Rectal smooth muscle tissue (tissue), 1 donor: ENCODE data around the gene LYG1.
"Not testable (repeated sequence)": the region's sequence is repeated elsewhere in the genome, so short reads cannot be mapped to it uniquely, and the experiment has no call there.

Source experiments
- H3K27ac ChIP-seq: one replicate; pipeline ENCODE4 v1.7.0; 2013; ENCODE audit warnings: low read depth, low read length, inconsistent platforms
- H3K27me3 ChIP-seq: one replicate; pipeline ENCODE4 v1.7.0; 2013; ENCODE audit warnings: low read length; ENCODE audit not compliant: control insufficient read depth, insufficient read depth
- H3K36me3 ChIP-seq: one replicate; pipeline ENCODE4 v1.7.0; 2013; ENCODE audit warnings: low read length; ENCODE audit not compliant: control insufficient read depth, insufficient read depth
- H3K4me1 ChIP-seq: one replicate; pipeline ENCODE4 v1.7.0; 2013; ENCODE audit warnings: low read length; ENCODE audit not compliant: control insufficient read depth, insufficient read depth
- H3K4me3 ChIP-seq: one replicate; pipeline ENCODE4 v1.7.0; 2013; ENCODE audit warnings: low read length
- H3K9ac ChIP-seq: one replicate; pipeline ENCODE4 v1.7.0; 2013; ENCODE audit warnings: low read length

Gene LYG1

DNA sequence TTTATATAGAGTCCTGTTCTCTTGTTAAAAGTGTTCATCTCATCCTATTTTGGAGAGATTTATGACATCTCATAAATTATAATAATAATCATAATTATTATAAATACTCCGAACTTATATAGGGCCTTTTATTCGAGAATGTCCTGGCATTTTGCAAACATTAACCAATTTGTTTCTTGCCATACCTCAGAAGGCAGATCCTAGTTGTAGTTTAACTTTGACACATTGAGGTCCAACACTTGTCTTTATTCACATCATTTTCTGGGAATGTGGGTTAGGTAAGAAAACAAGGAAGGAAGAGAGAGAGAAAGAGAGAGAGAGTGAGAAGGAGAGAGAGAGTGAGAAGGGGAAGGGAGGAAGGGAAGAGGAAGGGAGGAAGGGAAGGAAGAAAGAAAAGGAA, at the start of gene LYG1:
Gene LYG1, minus strand, starts transcription at position 101 of the 400 bp plus-strand sequence. CDS start 5,527 bp downstream, outside the sequence.
- H3K4me3 ChIP-seq, H3K36me3 ChIP-seq, H3K9ac ChIP-seq, H3K27me3 ChIP-seq, H3K4me1 ChIP-seq, H3K27ac ChIP-seq: not testable (repeated sequence)

- Histone ChIP-seq H3K9ac (no peak overlapping the region), H3K4me1 (no peaks in the 10 kb centered on the region), H3K36me3 (no peaks in the 10 kb centered on the region)
Observed at GRCh38 chr2:99350194-99350593, 49.2 kb upstream of the LYG1 start.

GRCh38 chr2:99348173-99348572, 47.2 kb upstream of the LYG1 start:
- no peak overlapping the region for H3K4me3 ChIP-seq
- no peak overlapping the region for H3K27ac ChIP-seq
- H3K4me1 ChIP-seq: no peaks in the 10 kb centered on the region
- H3K9ac ChIP-seq: no peak overlapping the region
- H3K27me3 ChIP-seq: no peaks in the 10 kb centered on the region
- H3K36me3 ChIP-seq: no peaks in the 10 kb centered on the region

More at GRCh38 chr2:99350194-99350593, 49.2 kb upstream of the LYG1 start:
- H3K4me3 ChIP-seq: no peak overlapping the region
- H3K27ac ChIP-seq: no peak overlapping the region
- no peaks in the 10 kb centered on the region for H3K27me3 ChIP-seq

GRCh38 chr2:99346218-99346617, 45.2 kb upstream of the LYG1 start:
- Histone ChIP-seq H3K4me3 (no peak overlapping the region), H3K4me1 (no peaks in the 10 kb centered on the region), H3K27ac (no peak overlapping the region), H3K9ac (no peak overlapping the region), H3K36me3 (no peaks in the 10 kb centered on the region), H3K27me3 (no peaks in the 10 kb centered on the region)

DNA sequence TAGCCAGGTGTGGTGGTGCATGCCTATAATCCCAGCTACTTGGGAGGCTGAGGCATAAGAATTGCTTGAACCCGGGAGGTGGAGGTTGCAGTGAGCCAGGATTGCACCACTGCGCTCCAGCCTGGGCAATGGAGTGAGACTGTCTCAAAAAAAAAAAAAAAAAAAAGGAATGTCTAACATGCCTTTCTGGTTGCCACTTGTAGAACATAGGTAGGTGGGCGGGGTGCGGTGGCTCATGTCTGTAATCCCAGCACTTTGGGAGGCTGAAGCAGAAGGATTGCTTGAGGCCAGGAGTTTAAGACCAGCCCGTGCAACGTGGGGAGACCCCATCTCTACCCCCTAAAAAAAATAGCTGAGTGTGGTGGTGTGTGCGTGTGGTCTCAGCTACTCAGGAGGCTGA, 44.4 kb upstream of the LYG1 start:
- not testable (repeated sequence) for H3K9ac ChIP-seq, H3K36me3 ChIP-seq, H3K27me3 ChIP-seq, H3K27ac ChIP-seq, H3K4me3 ChIP-seq, H3K4me1 ChIP-seq

GRCh38 chr2:99342536-99342935, 41.5 kb upstream of the LYG1 start:
- Histone ChIP-seq H3K36me3 (no peaks in the 10 kb centered on the region), H3K27me3 (no peaks in the 10 kb centered on the region), H3K4me1 (peaks cover 10% of the 10 kb centered on the region), H3K27ac (no peak overlapping the region), H3K9ac (no peak overlapping the region), H3K4me3 (no peak overlapping the region)

- H3K27me3 ChIP-seq: no peaks in the 10 kb centered on the region
- peaks cover 10% of the 10 kb centered on the region for H3K4me1 ChIP-seq
- no peak overlapping the region for H3K27ac ChIP-seq
- no peak overlapping the region for H3K9ac ChIP-seq
- no peaks in the 10 kb centered on the region for H3K36me3 ChIP-seq
- H3K4me3 ChIP-seq: no peak overlapping the region
Observed at GRCh38 chr2:99340669-99341236, 39.8 kb upstream of the LYG1 start.

DNA sequence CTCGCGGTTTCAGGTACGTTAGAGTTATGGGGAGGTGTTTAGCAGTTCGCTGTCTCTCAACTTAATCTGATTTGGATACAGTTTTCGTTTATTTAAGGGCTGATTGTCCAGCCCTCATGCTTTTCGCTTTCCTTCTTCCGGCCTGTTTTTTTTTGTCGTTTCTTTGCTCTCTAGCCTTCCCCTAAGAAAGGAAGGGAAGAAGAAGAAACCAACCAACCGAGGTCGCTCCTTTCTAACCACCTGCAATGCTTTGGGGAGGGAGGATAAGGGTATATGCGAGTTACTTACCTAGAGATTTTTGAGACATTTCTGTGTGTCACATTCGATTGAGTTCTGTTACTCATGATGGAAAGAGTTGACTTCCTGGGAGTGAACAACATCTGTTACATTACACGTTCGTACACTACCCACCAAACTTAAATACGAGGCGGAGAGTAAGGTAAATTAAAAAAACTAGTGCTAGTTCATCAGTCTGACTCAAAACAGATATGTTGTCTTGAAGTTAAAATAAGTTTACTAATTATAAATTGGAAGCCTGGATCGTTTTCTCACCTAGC, 37.1 kb upstream of the LYG1 start:
- H3K27me3 ChIP-seq: no peaks in the 10 kb centered on the region
- H3K27ac ChIP-seq: peak overlapping the region; percentile 90
- peak overlapping the region; percentile 74 for H3K9ac ChIP-seq
- no peaks in the 10 kb centered on the region for H3K36me3 ChIP-seq
- H3K4me1 ChIP-seq: peaks cover 20% of the 10 kb centered on the region
- H3K4me3 ChIP-seq: peak overlapping the region; percentile 64

DNA sequence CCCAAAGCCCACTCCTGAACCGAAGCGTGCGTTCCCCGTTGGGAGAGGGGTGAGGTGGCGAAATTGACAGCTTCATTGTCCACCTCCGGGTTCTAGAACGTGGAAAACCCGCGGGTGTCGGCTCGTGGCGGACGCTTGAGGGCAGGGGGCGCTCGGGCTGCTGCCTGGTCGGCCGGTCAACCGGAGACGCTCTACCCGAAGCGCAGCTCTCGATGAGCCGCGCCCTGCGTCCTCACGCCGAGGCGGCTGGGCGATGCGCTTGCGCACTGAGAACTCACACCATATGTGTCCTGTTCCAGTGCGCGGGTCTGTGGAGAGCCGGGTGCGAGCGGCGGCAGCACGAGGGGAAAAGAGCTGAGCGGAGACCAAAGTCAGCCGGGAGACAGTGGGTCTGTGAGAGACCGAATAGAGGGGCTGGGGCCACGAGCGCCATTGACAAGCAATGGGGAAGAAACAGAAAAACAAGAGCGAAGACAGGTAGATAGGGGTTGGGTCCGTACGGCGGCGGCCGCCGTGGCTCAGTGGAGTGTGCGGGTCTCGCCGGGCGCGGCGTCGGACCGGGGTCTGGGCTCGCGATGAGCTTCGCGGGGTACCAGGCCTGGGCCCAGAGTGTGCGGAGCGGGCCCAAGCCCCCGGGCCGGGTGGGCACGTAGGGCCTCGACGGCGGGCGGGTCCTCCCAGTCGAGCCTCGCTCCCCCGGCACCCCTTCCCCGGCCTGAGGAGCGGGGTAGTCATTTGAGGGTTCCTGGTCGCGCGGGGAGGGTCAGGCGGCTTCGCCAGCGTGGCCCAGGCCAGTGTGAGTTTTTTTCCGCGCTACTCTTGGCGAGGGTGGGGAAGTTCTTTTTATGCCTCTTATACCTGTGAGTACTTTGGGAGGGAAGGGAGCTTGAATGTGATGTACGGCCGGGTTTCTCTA, 36.4 kb upstream of the LYG1 start, which contains the start of gene EIF5B:
Gene EIF5B, plus strand, starts transcription at position 277 of the 916 bp plus-strand sequence. Its CDS starts 166 bp downstream, at position 443.
- Histone ChIP-seq H3K4me3 (peak within 1 kb of the TSS; percentile 98), H3K27me3 (no peaks in the 10 kb centered on the region), H3K9ac (peak within 1 kb of the TSS; percentile 74), H3K36me3 (no peaks in the 10 kb centered on the region), H3K27ac (peak within 1 kb of the TSS; percentile 90), H3K4me1 (peaks cover 20% of the 10 kb centered on the region)

DNA sequence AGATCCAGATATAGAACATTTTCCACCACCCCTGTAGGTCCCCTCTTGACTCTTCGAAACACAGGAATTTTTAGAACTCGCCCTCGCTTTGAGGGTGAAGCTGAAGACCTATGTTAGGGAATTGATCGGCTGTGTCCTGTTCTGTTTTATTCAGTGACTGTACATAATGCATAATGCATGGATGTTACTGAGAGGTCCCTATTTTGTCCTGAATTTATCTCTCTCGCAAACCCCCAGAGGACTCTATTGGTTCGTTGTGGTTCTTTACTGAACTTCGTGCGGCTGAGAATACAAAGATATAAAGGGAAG, 35.8 kb upstream of the LYG1 start:
- Histone ChIP-seq H3K4me1 (peaks cover 20% of the 10 kb centered on the region), H3K27me3 (no peaks in the 10 kb centered on the region), H3K36me3 (no peaks in the 10 kb centered on the region), H3K9ac (peak overlapping the region; percentile 7), H3K4me3 (peak overlapping the region; percentile 64), H3K27ac (peak overlapping the region; percentile 90)

- Histone ChIP-seq H3K9ac (peak within 1 kb of the TSS; percentile 80), H3K27me3 (no peaks in the 10 kb centered on the region), H3K36me3 (no peaks in the 10 kb centered on the region), H3K27ac (peak within 1 kb of the TSS; percentile 90), H3K4me1 (peaks cover 20% of the 10 kb centered on the region), H3K4me3 (peak within 1 kb of the TSS; percentile 98)
Observed at GRCh38 chr2:99335911-99336803, 35.2 kb upstream of the LYG1 start, which contains the start of gene TXNDC9. Gene TXNDC9, minus strand, starts transcription at chr2:99336333. Its CDS starts 3,123 bp downstream, at chr2:99333210.

GRCh38 chr2:99325384-99325783, 24.4 kb upstream of the LYG1 start:
- Histone ChIP-seq H3K36me3 (peaks cover 17% of the 10 kb centered on the region), H3K27ac (no peak overlapping the region), H3K9ac (no peak overlapping the region), H3K4me1 (no peaks in the 10 kb centered on the region), H3K4me3 (no peak overlapping the region), H3K27me3 (no peaks in the 10 kb centered on the region)
